ENCODE measurements around the gene KRTAP9-2.
"Not testable (repeated sequence)": the region's sequence is repeated elsewhere in the genome, so short reads cannot be mapped to it uniquely, and the experiment has no call there.

Gene KRTAP9-2, protein sequence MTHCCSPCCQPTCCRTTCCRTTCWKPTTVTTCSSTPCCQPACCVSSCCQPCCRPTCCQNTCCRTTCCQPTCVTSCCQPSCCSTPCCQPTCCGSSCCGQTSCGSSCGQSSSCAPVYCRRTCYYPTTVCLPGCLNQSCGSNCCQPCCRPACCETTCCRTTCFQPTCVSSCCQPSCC

DNA sequence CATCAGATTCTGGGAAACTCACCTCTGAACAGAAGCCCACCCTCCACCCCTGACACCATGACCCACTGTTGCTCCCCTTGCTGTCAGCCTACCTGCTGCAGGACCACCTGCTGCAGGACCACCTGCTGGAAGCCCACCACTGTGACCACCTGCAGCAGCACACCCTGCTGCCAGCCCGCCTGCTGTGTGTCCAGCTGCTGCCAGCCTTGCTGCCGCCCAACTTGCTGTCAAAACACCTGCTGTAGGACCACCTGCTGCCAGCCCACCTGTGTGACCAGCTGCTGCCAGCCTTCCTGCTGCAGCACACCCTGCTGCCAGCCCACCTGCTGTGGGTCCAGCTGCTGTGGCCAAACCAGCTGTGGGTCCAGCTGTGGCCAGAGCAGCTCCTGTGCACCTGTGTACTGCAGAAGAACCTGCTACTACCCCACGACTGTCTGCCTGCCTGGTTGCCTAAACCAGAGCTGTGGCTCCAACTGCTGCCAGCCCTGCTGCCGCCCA, at the start of gene KRTAP9-2:
KRTAP9-2 (plus strand) TSS at position 51 of the 498 bp plus-strand sequence; CDS start at position 58, 7 bp downstream.
- FAIRE-seq, result not testable (repeated sequence)

DNA sequence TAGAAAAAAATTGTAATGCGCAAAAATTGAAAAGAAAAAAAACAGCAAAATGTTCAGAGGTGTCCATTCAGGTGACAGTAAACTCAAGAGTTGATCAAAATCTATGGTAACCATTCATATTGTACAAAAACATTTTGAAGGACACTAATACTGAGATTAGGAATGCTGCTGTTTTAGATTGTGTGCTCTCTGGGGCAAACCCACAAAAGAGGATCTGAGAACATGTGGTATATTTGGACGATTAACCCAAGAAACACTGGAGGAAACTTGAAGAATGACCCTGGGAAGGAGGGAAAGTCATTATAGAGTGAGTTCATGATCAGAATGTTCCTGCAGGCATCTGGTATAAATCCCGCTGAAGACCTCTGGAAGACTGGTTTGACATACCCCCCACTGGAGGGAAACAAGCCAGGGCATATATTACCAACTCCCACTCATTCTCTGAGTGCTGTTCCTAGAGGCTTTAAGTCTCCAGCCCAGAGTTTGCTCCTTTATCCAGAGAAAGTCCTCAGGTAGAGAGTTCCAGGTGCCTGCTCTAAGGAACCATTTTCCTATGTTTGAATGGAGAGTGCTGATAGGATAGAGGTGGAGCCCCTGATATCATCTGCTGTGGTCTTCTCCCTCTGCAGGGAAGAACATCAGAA, 49.6 kb upstream of the KRTAP9-2 start:
- no peak for FAIRE-seq

DNA sequence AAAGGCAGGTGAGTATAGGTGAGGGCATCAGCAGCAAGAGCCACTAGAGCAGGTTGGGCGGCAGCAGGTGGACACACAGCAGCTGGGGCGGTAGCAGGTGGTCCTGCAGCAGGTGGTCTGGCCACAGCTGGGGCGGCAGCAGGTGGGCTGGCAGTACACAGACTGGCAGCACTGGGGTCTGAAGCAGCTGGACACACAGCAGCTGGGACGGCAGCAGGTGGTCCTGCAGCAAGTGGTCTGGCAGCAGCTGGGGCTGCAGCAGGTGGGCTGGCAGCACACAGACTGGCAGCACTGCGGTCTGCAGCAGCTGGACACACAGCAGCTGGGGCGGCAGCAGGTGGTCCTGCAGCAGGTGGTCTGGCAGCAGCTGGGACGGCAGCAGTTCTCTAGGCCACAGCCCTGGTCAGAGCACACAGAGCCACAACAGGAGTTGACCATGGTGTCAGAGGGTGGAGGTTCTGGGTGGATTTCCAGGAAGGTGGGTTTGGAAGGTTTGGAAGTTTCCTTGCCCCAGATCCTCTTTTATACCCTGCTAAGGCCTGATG, 48.6 kb upstream of the KRTAP9-2 start, which contains the start of gene KRTAP4-2:
KRTAP4-2 (minus strand) TSS at position 495 of the 545 bp plus-strand sequence; CDS start at position 438, 57 bp downstream.
- FAIRE-seq, result no peak

DNA sequence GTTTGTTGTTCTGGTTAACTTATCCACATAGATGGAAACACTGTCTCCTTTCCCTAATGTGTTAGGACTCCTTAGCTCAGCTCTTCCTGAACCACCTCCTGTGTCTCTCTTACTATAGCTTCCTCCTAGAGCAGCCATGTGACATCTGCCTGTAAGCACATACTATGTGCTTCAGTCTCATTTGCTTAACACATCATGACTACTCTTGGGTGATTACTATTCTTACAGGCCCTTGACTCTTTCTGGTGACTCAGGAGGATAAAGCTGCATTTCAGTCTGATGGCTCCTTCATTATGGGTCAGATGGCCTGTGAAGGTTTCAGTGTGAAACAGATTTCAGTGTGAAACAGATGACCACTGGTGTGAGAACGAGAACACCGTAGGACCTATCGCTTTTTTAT, 48.1 kb upstream of the KRTAP9-2 start:
- FAIRE-seq, result no peak

DNA sequence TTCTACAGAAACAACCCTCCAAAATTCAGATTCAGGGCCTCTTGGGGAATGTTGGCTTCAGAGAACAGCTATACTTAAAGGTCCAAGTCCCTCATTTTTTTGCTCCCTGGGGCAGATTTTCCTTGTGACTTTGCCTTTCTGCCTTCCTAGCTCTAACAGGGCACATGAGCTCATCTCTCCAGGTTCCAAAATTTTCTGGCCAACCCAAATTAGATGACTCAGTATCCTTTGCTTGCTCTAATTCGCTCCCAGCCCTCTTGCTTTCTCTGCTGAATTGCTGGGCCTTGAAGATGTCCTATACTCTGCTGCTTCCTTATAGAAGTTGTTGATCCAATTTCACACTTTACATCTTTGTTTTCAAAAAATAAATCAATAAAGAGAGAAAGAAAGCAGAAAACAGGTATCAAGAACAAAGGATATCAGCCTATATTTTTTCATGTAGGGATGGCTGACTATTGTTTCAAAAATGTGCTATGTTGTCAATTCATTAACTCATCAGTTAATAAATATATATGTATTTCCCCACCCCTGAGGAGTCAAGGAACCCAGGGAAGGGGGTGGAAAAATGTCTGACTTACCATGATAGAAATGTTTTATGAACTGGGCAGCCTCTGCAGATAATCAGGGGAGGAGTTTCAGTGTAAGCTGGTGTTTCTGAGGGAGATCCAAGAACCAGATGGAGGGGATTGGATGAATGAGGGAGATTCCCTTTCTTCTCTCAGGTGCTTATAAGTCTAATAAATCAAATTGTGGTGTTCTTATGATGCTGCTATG, 47.4 kb upstream of the KRTAP9-2 start:
- FAIRE-seq, result no peak

DNA sequence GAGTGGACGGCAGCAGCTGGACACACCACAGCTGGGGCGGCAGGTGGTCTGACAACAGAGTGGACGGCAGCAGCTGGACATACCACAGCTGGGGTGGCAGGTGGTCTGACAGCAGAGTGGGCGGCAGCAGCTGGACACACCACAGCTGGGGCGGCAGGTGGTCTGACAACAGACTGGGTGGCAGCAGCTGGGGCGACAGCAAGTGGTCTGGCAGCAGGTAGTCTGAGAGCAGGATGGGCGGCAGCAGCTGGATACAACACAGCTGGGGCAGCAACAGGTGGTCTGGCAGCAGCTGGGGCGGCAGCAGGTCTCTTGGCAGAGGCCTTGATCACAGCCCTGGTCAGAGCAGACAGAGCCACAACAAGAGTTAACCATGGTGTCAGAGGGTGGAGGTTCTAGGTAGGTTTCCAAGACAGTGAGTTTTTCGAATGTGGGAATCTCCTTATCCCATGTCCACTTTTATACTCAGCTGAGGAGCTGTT, 41.9 kb upstream of the KRTAP9-2 start, which contains the start of gene KRTAP4-1:
KRTAP4-1 (minus strand) TSS at position 432 of the 482 bp plus-strand sequence; CDS start at position 375, 57 bp downstream.
- FAIRE-seq, result no peak

DNA sequence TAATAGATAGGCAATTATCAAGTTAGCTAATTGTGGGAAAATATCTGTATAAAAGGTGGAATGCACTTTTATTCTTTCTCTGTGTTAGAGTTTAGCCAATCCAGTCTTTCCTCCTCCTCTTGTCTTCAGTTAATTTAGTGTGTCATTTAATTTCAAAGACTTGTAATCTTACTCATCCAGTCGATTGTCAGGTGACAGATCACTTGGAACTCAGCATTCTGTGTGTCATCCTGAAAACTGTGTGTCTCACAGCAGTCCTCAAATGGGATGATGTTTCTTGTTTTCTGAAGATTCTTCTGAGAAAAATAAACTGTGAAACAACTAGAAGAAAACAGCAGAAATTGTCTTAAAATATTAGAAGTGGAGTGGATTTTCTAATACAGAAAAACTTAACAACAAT, 41.4 kb upstream of the KRTAP9-2 start:
- no peak for FAIRE-seq

DNA sequence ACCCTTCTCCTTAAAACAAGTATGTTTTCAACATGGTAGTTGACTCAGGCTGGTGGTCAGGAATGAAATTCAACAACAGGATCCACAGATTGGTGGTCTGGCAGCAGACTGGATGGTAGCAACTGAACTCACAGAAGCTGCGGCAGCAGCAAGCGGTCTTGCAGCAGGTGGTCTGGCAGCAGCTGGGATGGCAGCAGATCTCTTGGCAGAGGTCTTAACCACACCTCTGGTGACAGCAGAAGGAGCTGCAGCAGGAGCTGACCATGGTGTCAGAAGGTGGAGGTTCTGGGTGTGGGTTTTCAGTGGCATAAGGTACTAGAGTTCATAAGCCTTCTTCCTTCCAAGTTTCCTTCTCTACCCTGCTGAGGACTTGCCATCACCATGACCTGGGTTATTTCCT, 39.6 kb upstream of the KRTAP9-2 start:
- FAIRE-seq, result no peak

DNA sequence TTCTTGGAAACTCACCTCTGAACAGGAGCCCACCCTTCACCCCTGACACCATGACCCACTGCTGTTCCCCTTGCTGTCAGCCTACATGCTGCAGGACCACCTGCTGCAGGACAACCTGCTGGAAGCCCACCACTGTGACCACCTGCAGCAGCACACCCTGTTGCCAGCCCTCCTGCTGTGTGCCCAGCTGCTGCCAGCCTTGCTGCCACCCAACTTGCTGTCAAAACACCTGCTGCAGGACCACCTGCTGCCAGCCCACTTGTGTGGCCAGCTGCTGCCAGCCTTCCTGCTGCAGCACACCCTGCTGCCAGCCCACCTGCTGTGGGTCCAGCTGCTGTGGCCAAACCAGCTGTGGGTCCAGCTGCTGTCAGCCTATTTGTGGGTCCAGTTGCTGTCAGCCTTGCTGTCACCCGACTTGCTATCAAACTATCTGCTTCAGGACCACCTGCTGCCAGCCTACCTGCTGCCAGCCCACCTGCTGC, 36.6 kb upstream of the KRTAP9-2 start, which contains the start of gene KRTAP9-1:
KRTAP9-1 (plus strand) TSS at position 51 of the 482 bp plus-strand sequence; CDS start at position 51, 0 bp downstream.
- not testable (repeated sequence) for FAIRE-seq

DNA sequence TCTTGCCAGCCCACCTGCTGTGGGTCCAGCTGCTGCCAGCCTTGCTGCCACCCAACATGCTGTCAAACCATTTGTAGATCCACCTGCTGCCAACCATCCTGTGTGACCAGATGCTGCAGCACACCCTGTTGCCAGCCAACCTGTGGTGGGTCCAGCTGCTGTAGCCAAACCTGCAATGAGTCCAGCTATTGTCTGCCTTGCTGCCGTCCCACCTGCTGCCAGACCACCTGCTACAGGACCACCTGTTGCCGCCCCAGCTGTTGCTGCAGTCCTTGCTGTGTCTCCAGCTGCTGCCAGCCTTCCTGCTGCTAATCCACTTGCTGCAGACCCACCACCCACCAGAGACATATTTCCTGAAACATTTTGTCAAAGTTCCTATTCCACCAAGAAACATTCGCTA, 36.1 kb upstream of the KRTAP9-2 start:
- no peak for FAIRE-seq

DNA sequence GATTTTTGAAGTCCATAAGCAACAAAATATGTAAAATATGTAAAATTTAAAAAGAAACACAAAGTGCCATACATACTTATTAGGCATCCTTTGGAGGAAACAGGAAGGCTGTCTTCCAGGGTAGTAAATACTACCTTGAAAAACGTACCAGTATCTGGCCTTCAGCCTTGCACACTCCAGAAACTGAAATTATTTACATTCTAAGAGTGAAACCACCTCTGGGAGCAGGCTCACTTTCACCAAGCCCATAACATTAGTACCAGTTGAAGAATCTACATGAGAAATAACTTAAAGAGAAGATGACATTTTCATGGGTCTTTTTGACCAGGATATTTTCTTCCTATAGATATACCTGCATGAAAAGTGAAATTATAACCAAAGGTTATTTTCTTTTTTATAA, 30.4 kb upstream of the KRTAP9-2 start:
- no peak for FAIRE-seq

DNA sequence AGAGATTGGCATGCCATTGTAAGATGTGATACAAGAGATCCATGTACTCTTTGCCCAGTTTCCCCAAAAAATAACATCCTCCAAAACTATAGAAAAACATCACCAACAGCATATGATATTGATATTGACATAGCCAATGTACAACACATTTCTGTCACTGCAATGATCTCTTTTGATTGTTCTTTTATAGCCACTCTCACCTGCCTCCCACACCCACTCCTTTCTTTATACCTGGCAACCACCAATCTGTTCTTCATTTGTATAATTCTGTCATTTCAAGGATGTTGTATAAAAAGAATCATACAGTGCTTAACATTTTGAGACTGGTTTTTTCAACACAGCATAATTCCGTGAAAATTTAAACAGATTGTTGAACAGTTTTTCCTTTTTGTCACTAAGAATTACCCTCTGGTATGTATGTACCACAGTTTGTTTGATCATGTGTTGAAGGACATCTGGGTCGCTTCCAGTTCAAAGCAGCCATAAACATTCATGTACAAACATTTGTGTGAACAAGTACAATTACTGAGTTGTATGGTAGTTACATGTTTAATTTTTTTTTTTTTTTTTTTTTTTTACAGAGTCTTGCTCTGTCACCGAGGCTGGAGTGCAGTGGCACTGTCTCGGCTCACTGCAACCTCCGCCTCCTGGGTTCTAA, 26.9 kb upstream of the KRTAP9-2 start:
- no peak for FAIRE-seq

DNA sequence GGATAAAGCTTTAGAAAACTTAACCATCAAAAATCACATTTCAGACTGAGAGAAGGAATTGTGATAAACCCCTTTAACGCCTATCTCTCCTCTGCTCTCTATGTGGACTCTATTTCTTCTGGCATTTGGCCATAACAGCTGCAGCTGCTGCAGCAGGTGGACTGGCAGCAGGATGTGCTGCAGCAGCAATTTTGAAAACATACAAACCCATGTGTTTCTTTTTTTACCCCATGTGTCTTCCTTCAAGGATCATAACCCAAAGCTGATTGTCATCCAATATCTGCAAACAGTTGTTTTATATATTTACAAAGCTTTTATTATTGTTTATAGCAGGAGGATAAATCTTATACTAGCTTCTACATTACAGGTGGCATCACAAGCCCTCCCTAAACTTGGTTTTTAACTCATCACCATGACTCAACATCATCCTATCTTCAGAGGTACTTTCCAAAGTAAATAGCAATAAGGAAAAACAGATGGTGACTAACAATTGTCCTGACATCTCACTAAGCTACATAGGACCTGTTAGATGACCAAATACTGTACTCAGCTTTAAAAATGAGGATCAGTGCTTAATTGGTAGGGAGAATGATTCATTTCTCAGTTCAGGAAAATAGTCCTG, 14.5 kb upstream of the KRTAP9-2 start:
- FAIRE-seq, result no peak

DNA sequence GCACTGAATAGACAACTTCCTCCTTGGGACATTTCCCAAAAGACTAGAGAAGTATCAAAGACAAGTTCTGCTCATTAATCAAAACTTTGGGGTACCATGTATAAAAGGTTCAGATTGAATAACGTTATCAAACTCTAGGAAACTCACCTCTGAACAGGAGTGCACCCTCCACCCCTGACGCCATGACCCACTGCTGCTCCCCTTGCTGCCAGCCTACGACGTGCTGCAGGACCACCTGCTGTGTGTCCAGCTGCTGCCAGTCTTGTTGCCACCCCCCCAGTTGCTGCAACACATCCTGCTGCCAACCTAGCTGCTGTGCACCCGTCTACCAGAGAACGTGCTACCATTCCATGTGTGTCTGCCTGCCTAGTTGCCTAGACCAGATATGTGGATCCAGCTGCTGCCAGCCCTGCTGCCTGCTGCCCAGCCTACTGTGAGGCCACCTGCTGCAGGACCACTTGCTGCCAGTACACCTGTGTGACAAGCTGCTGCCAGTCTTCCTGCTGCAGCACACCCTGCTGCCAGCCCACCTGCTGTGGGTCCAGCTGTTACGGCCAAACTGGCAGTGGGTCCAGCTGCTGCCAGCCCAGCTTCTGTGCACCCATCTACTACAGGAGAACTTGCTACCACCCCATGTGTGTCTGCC, 13.8 kb upstream of the KRTAP9-2 start:
- FAIRE-seq, result no peak

DNA sequence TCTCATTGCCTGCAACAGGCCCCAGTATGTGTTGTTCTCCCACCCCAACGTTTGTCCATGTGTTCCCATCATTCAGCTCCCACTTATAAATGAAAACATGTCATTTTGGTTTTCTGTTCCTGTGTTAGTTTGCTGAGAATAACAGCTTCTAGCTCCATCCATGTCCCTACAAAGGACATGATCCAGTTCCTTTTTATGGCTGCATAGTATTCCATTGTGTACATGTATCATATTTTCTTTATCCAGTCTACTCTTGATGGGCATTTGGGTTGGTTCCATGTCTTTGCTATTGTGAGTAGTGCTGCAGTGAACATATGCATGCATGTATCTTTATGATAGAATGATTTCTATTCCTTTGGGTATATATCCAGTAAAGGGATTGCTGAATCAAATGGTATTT, 10.8 kb upstream of the KRTAP9-2 start:
- FAIRE-seq, result no peak

DNA sequence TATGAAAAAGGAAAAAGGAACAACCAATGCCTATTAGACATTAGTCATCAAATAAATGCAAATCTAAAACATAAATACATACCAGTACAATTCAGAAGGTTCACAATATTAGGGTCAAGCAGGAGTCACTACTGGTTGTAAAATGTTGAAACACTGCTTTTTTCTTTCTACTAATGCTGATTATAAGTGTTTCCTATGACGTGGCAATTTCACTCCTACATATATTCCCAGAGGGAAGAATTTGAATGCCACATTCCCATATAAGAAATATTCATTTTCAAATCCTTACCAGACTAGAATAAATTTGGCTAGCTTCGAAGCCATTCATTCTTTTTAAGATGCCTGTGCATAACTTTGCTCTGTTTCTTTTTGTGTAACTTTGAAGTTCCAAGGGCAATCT, 2.6 kb upstream of the KRTAP9-2 start:
- no peak for FAIRE-seq

DNA sequence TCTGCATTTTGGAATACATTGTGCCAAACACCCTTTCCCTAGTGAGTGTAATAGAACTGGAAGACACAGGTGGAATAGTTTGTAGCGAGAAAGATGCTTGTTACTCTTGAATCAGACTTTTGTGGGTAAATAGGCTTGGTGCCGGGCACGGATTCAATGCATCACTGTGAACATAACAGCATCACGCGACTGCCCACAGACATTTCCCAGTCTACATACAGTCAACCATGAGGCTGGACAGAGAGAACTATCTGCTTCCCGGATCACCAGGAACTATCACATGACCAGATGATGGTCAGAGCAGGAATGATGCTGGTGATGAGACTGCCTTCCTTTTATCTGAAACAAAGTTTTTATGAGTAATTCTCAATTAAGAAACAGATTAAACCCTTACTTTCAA, 397 bp upstream of the KRTAP9-2 start:
- FAIRE-seq, result no peak

DNA sequence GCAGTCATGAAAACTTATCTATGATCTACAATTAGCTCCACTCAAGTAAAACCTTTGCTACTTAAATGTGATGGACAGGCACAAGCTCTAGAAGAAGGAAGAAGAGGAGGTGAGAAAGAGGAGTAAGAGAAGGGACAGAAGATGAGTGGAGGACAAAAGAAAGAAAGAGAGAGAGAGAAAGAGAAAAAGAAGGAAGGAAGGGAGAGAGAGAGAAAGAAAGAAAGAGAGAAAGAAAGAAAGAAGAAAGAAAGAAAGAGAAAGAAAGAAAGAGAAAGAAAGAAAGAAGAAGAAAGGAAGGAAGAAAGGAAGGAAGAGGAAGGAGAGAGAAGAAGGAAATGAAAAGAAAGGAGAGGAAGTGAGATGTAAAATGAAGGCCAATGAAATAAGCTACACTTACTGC, 3.6 kb downstream of the KRTAP9-2 start:
- FAIRE-seq, result no peak

DNA sequence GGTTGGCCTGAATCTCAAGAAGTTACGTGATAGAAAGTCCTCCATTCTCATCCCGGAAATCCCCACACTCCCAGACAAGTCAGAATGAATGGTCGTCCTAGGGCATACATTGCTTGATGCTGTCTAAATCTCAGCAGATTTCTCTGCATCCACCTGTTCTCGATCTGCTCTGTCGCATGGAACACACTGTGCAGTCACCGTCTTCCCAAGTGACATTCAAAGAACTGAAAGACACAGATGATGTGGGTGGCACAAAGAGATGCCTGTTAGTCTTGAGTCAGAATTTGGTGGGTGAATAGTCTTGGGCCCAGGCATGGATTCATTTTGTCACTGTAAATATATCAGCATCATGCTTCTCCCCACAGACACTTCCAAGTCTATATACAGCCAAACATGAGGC, 5.3 kb downstream of the KRTAP9-2 start:
- FAIRE-seq, result no peak

DNA sequence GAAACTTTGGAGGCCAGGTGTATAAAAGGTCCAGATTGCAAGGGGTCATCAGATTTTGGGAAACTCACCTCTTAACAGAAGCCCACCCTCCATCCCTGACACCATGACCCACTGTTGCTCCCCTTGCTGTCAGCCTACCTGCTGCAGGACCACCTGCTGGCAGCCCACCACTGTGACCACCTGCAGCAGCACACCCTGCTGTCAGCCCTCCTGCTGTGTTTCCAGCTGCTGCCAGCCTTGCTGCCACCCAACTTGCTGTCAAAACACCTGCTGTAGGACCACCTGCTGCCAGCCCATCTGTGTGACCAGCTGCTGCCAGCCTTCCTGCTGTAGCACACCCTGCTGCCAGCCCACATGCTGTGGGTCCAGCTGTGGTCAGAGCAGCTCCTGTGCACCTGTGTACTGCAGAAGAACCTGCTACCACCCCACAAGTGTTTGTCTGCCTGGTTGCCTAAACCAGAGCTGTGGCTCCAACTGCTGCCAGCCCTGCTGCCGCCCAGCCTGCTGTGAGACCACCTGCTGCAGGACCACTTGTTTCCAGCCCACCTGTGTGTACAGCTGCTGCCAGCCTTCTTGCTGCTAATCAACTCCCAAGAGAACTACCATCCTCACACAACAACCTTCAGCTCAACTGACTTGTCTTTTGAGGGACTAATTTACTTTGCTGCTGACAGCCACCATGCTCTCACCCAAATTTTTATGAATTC, 6.1 kb downstream of the KRTAP9-2 start, which contains the start of gene KRTAP9-3:
KRTAP9-3 (plus strand) TSS at position 51 of the 707 bp plus-strand sequence; CDS start at position 104, 53 bp downstream.
- not testable (repeated sequence) for FAIRE-seq

Measured in A204.1 (cell line).